Breast epithelium (tissue), 4 donors: Measurements from ENCODE around the gene PTP4A1. TPM values are rescaled to one million over a fixed set of nuclear protein-coding genes. Genes with fewer than 3 reads are reported as not detected.

ENCODE experiments used
- DNase-seq, 2 donors: peaks; one replicate each; pipeline ENCODE4 v3.0.0-alpha.2; 2019; ENCODE audit warnings: low spot score in 2 of 2
- H3K27ac ChIP-seq, 2 donors: fragments of 200-600 bp; sonication (generic) in 1 of 2; one replicate each; pipeline ENCODE4 v1.5.1; 2016 to 2019; ENCODE audit warnings: mild to moderate bottlenecking in 1 of 2
- H3K27me3 ChIP-seq, 2 donors: fragments of 200-600 bp; sonication (generic) in 1 of 2; one replicate each; pipeline versions ENCODE4 v1.5.1 to v1.6.0; 2017 to 2019; ENCODE audit warnings: control low read depth in 1 of 2, mild to moderate bottlenecking in 1 of 2
- H3K36me3 ChIP-seq: fragments of 200-600 bp; one replicate; pipeline ENCODE4 v1.5.1; 2019
- H3K4me1 ChIP-seq, 2 donors: fragments of 200-600 bp; sonication (generic); one replicate each; pipeline ENCODE4 v1.5.1; 2016 to 2019; ENCODE audit warnings: control low read depth in 1 of 2
- H3K4me3 ChIP-seq, 3 donors: fragments of 200-600 bp; sonication (generic); 1 replicate in 2 of 3; 2 replicates in 1 of 3; pipeline ENCODE4 v1.5.1; 2016 to 2019; ENCODE audit warnings: mild to moderate bottlenecking in 3 of 3, moderate library complexity in 2 of 3
- H3K9me3 ChIP-seq, 2 donors: fragments of 200-600 bp; sonication (generic) in 1 of 2; one replicate each; pipeline ENCODE4 v1.5.1; 2016 to 2019; ENCODE audit warnings: control low read depth in 1 of 2
- POLR2A ChIP-seq: fragments of 450-650 bp; IDR thresholded peaks from one replicate; pipeline ENCODE4 v1.6.1; 2016; ENCODE audit warnings: antibody characterized with exemption, mild to moderate bottlenecking, moderate library complexity
- POLR2AphosphoS5 ChIP-seq, 3 donors: sonication (generic); formaldehyde crosslinking; IDR thresholded peaks; one replicate each; pipeline ENCODE4 v1.6.1; 2017; ENCODE audit warnings: antibody characterized with exemption in 3 of 3
- intact Hi-C: fragments of 100-400 bp; cut with DNase I; formaldehyde crosslinking; loops from one replicate; pipeline ENCODE4 v1.15.1; 2023; ENCODE audit warnings: low total_unique reads
- total RNA-seq, 3 donors: library from RNA; depleted of rRNA; stranded (reverse); fragments of >200 nt; gene quantifications; one replicate each; pipeline ENCODE4 v1.1.0, GENCODE V29; 2016
- TF ChIP-seq, protein P1 (sequence below), 3 donors: fragments of 450-650 bp; IDR thresholded peaks; one replicate each; pipeline ENCODE4 v1.5.1; 2016 to 2017; ENCODE audit warnings: antibody characterized with exemption in 3 of 3, mild to moderate bottlenecking in 3 of 3, moderate library complexity in 3 of 3

PTP4A1 gene
- total RNA-seq, 3 donors from 2014 or later: 22.9 to 38.5 (median 26.9) TPM

DNA sequence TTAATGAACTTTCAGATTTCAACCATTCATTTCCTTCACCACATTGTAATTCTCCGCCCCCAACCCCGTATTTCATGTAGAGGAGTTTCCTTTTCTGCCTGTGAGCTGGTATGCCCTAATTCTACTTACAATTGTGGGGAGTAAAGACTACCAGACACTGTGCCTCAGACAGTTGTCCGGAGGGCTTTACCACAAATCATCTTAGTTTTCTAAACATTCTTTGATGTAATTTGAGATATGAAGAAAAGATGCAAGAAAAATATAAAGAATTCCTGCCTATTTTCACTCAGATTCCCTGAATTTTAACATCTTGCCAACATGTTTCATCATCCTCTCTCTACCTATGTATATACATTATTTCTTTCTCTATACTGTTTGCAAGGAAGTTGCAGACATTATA lies 28.3 kb upstream of the PTP4A1 start:
- H3K4me3 ChIP-seq: no peak overlapping the region
- no peaks in the 10 kb centered on the region for H3K4me1 ChIP-seq
- intact Hi-C loops: no loop called here
- H3K27ac ChIP-seq: no peak overlapping the region
- no peaks in the 10 kb centered on the region for H3K36me3 ChIP-seq
- H3K27me3 ChIP-seq: no peaks in the 10 kb centered on the region
- no peak for DNase-seq
- H3K9me3 ChIP-seq: no peaks in the 10 kb centered on the region
- TF ChIP-seq POLR2AphosphoS5 (IDR thresholded peaks at IDR 0.05) (no peak), POLR2A (no peak)

DNA sequence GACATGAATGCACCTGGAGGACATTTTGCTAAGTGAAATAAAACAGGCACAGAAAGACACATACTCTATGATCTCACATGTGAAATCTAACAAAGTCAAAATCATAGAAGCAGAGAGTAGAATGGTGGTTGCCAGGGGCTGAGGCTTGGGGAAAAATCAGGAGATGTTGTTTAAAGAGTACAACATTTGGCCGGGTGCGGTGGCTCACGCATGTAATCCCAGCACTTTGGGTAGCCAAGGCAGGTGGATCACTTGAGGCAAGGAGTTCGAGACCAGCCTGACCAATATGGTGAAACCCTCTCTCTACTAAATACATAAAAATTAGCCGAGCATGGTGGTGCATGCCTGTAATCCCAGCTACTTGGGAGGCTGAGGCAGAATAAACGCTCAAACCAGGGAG lies 26.0 kb upstream of the PTP4A1 start:
- Histone ChIP-seq H3K36me3 (no peaks in the 10 kb centered on the region), H3K4me3 (no peak overlapping the region), H3K27me3 (no peaks in the 10 kb centered on the region), H3K27ac (no peak overlapping the region), H3K4me1 (no peaks in the 10 kb centered on the region), H3K9me3 (no peaks in the 10 kb centered on the region)
- DNase-seq: no peak
- TF ChIP-seq POLR2AphosphoS5 (IDR thresholded peaks at IDR 0.05) (no peak), POLR2A (no peak)
- TF ChIP-seq, protein P1, sequence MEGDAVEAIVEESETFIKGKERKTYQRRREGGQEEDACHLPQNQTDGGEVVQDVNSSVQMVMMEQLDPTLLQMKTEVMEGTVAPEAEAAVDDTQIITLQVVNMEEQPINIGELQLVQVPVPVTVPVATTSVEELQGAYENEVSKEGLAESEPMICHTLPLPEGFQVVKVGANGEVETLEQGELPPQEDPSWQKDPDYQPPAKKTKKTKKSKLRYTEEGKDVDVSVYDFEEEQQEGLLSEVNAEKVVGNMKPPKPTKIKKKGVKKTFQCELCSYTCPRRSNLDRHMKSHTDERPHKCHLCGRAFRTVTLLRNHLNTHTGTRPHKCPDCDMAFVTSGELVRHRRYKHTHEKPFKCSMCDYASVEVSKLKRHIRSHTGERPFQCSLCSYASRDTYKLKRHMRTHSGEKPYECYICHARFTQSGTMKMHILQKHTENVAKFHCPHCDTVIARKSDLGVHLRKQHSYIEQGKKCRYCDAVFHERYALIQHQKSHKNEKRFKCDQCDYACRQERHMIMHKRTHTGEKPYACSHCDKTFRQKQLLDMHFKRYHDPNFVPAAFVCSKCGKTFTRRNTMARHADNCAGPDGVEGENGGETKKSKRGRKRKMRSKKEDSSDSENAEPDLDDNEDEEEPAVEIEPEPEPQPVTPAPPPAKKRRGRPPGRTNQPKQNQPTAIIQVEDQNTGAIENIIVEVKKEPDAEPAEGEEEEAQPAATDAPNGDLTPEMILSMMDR (IDR thresholded peaks at IDR 0.05): no peak
- intact Hi-C loops: loop anchor here (2.0 kb wide), 1 partner anchor 63 kb away; no protein-coding TSS in a partner anchor

DNA sequence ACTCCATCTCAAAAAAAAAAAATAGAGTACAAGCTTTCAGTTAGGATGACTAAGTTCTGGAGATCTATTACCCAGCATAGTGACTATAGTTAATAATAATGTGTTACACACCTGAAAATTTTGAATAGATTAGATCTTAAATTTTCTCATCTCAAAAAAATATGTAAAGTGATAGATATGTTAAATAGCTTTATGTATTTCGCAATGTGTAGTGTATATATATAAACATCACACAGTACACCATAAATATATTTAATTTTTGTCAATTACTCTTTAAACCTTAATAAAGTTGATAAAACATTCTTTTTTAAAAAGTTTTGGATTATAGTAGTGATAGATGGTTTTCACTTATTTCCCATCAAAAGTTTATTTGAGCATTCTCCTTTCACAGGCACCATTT lies 25.6 kb upstream of the PTP4A1 start:
- intact Hi-C loops: loop anchor here (2.0 kb wide), 1 partner anchor 64 kb away; no protein-coding TSS in a partner anchor
- no peaks in the 10 kb centered on the region for H3K36me3 ChIP-seq
- TF ChIP-seq POLR2A (no peak), POLR2AphosphoS5 (IDR thresholded peaks at IDR 0.05) (no peak)
- TF ChIP-seq, protein P1 (IDR thresholded peaks at IDR 0.05): no peak
- H3K9me3 ChIP-seq: no peaks in the 10 kb centered on the region
- no peaks in the 10 kb centered on the region for H3K27me3 ChIP-seq
- H3K4me1 ChIP-seq: no peaks in the 10 kb centered on the region
- no peak for DNase-seq
- H3K27ac ChIP-seq: no peak overlapping the region
- no peak overlapping the region for H3K4me3 ChIP-seq

DNA sequence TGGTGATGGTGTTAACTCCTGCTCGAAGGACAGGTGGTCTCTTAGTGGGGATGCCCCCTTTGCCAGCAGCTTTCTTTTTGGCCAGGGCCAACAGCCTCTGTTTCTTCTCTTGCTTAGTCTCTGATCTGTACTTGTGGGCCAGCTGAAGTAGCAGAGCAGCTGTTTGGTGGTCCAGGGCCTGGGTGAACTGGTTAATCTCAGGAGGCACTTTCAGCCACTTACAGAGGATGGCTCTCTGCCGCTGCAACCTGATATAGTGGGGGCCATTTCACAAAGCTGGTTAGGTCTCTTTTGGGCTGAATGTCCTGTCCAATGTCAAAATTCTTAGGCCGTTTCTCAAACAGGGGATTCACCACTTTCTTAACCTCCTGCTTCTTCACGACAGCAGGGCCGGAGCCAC lies 23.2 kb upstream of the PTP4A1 start:
- H3K4me3 ChIP-seq: no peak overlapping the region
- intact Hi-C loops: no loop called here
- TF ChIP-seq, protein P1 (IDR thresholded peaks at IDR 0.05): no peak
- no peak for TF ChIP-seq POLR2AphosphoS5 (IDR thresholded peaks at IDR 0.05)
- TF ChIP-seq POLR2A: no peak
- H3K27ac ChIP-seq: no peak overlapping the region
- H3K27me3 ChIP-seq: no peaks in the 10 kb centered on the region
- DNase-seq: no peak
- no peaks in the 10 kb centered on the region for H3K36me3 ChIP-seq
- H3K9me3 ChIP-seq: no peaks in the 10 kb centered on the region
- H3K4me1 ChIP-seq: no peaks in the 10 kb centered on the region

DNA sequence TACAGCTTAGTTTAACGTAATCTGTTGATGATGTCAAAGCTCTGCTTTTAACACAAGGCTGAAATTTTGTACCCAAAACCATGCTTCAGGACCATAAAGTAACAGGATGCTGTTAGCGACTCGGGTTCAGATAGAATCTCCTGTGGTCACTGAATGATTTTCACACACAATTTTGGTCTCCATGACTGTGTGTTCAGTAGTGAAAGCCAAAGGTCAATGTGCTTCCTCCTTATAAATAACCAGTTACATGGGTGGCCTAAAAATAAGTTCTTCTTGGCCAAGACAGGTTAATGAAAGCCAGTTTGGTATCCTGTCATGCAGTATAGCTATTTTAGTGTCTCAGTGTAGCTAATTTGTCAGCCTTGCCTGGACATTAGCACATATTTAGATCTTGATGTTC lies 19.1 kb upstream of the PTP4A1 start:
- DNase-seq: no peak
- Histone ChIP-seq H3K4me1 (no peaks in the 10 kb centered on the region), H3K4me3 (no peak overlapping the region), H3K36me3 (no peaks in the 10 kb centered on the region), H3K27ac (no peak overlapping the region), H3K9me3 (no peaks in the 10 kb centered on the region), H3K27me3 (no peaks in the 10 kb centered on the region)
- intact Hi-C loops: no loop called here
- TF ChIP-seq POLR2AphosphoS5 (IDR thresholded peaks at IDR 0.05) (no peak), POLR2A (no peak)
- TF ChIP-seq, protein P1 (IDR thresholded peaks at IDR 0.05): no peak

DNA sequence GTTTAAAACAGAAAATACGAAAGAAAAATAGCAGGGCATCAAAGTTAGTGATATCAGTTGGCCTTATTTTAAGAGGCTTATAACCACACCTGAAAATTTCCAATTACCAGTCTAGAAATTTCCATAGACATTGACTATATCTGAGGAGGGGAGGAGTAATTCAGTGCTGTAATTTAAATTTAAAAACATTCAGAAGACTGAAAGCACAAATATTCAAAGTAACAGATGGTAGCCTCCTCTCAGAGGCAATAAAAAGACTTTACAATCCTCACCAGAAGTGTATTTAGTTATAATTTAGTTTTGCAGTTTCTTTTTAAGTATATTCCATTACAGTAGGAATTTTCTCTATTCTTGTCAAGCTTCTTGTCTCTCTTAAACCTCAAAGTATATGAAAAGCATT lies 18.4 kb upstream of the PTP4A1 start:
- no peak for DNase-seq
- Histone ChIP-seq H3K4me1 (no peaks in the 10 kb centered on the region), H3K36me3 (no peaks in the 10 kb centered on the region), H3K27me3 (no peaks in the 10 kb centered on the region), H3K4me3 (no peak overlapping the region), H3K9me3 (no peaks in the 10 kb centered on the region), H3K27ac (no peak overlapping the region)
- TF ChIP-seq POLR2AphosphoS5 (IDR thresholded peaks at IDR 0.05): no peak
- TF ChIP-seq POLR2A: no peak
- TF ChIP-seq, protein P1 (IDR thresholded peaks at IDR 0.05): no peak
- intact Hi-C loops: no loop called here
